ENCODE results near the gene OPCML.

- TF ChIP-seq CTCF (IDR thresholded peaks at IDR 0.05; ENCODE audit: low read depth, low read length, missing input control), result no peak
- no peak for TF ChIP-seq TAF1 (conservative IDR thresholded peaks at IDR 0.05)
- no peak for TF ChIP-seq RAD21 (IDR thresholded peaks at IDR 0.05)
- TF ChIP-seq, protein P1, sequence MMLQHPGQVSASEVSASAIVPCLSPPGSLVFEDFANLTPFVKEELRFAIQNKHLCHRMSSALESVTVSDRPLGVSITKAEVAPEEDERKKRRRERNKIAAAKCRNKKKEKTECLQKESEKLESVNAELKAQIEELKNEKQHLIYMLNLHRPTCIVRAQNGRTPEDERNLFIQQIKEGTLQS (IDR thresholded peaks at IDR 0.05), result no peak
- TF ChIP-seq, protein P2, sequence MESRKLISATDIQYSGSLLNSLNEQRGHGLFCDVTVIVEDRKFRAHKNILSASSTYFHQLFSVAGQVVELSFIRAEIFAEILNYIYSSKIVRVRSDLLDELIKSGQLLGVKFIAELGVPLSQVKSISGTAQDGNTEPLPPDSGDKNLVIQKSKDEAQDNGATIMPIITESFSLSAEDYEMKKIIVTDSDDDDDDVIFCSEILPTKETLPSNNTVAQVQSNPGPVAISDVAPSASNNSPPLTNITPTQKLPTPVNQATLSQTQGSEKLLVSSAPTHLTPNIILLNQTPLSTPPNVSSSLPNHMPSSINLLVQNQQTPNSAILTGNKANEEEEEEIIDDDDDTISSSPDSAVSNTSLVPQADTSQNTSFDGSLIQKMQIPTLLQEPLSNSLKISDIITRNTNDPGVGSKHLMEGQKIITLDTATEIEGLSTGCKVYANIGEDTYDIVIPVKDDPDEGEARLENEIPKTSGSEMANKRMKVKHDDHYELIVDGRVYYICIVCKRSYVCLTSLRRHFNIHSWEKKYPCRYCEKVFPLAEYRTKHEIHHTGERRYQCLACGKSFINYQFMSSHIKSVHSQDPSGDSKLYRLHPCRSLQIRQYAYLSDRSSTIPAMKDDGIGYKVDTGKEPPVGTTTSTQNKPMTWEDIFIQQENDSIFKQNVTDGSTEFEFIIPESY (IDR thresholded peaks at IDR 0.05), result no peak
- no peak for TF ChIP-seq RXRA (IDR thresholded peaks at IDR 0.05)
- TF ChIP-seq MAX (IDR thresholded peaks at IDR 0.05), result no peak
These were observed 1166.7 kb downstream of the OPCML start for GRCh38 chr11:132365650-132366049.
